WTC11 (cell line): Measurements from ENCODE around the gene ALK. TPM values are rescaled to one million over a fixed set of nuclear protein-coding genes. Genes with fewer than 3 reads are reported as not detected.

Source experiments
- ATAC-seq: fragments of 200-7000 bp; cut with Tn5 transposase; 2 replicates; pipeline ENCODE4 v1.10.0; 2021; ENCODE audit warnings: mild to moderate bottlenecking, moderate library complexity
- CTCF ChIA-PET: fragments of 300-600 bp; sonication (Branson Sonifier 250); formaldehyde crosslinking; loops from one replicate; lab custom pipeline; 2021; ENCODE audit warnings: antibody characterized with exemption; lab: Charles Lee
- POLR2A ChIA-PET: fragments of 350-600 bp; sonication (Branson Sonifier 250); formaldehyde crosslinking; loops from one replicate; lab custom pipeline; 2021; ENCODE audit warnings: antibody characterized with exemption; lab: Charles Lee
- DNase-seq: peaks from one replicate; pipeline ENCODE4 v3.0.0; 2021; ENCODE audit warnings: low spot score
- H3K27ac Mint-ChIP-seq: 2 replicates; pipeline ENCODE4 v1.8.0; 2021; ENCODE audit warnings: mixed read lengths
- H3K27me3 Mint-ChIP-seq: 2 replicates; pipeline ENCODE4 v1.8.0; 2021; ENCODE audit warnings: low read depth, mild to moderate bottlenecking, moderate library complexity, mixed read lengths
- H3K36me3 Mint-ChIP-seq: 2 replicates; pipeline ENCODE4 v1.8.0; 2021; ENCODE audit warnings: mixed read lengths
- H3K4me1 Mint-ChIP-seq: 2 replicates; pipeline ENCODE4 v1.8.0; 2022; ENCODE audit warnings: mixed read lengths
- H3K4me3 Mint-ChIP-seq: 2 replicates; pipeline ENCODE4 v1.8.0; 2021; ENCODE audit warnings: mild to moderate bottlenecking, moderate library complexity, mixed read lengths
- H3K9me3 Mint-ChIP-seq: 2 replicates; pipeline ENCODE4 v1.8.0; 2021; ENCODE audit warnings: mixed read lengths
- CTCF ChIP-seq: fragments of 200-600 bp; IDR thresholded peaks from 2 replicates; pipeline ENCODE4 v1.8.0; 2022; ENCODE audit warnings: antibody characterized with exemption
- E2F1 ChIP-seq: sonication (generic); formaldehyde crosslinking; IDR thresholded peaks from 2 replicates; pipeline ENCODE4 v1.8.0; 2022; ENCODE audit warnings: mild to moderate bottlenecking, missing genetic modification reagents
- E2F4 ChIP-seq: sonication (generic); formaldehyde crosslinking; IDR thresholded peaks from 2 replicates; pipeline ENCODE4 v1.8.1; 2022; ENCODE audit warnings: low read depth, mild to moderate bottlenecking, moderate library complexity, missing genetic modification reagents, borderline replicate concordance
- HMGXB4 ChIP-seq: sonication (generic); formaldehyde crosslinking; IDR thresholded peaks from 2 replicates; pipeline ENCODE4 v1.8.1; 2023; ENCODE audit warnings: mild to moderate bottlenecking, moderate library complexity, missing genetic modification reagents
- KAT7 ChIP-seq: sonication (generic); formaldehyde crosslinking; IDR thresholded peaks from 2 replicates; pipeline ENCODE4 v1.8.1; 2023; ENCODE audit warnings: missing genetic modification reagents, mild to moderate bottlenecking, borderline replicate concordance
- NR2C2 ChIP-seq: sonication (generic); formaldehyde crosslinking; IDR thresholded peaks from 2 replicates; pipeline ENCODE4 v1.8.0; 2022; ENCODE audit warnings: mild to moderate bottlenecking, missing genetic modification reagents
- OVOL2 ChIP-seq: fragments of 250-450 bp; sonication (Bioruptor Pico); IDR thresholded peaks from 2 replicates; pipeline ENCODE4 v1.9.0; 2021; ENCODE audit warnings: mild to moderate bottlenecking, borderline replicate concordance
- PREB ChIP-seq: sonication (generic); formaldehyde crosslinking; IDR thresholded peaks from 2 replicates; pipeline ENCODE4 v1.8.1; 2022; ENCODE audit warnings: mild to moderate bottlenecking, missing genetic modification reagents, moderate library complexity, borderline replicate concordance
- TEAD1 ChIP-seq: sonication (generic); formaldehyde crosslinking; IDR thresholded peaks from 2 replicates; pipeline ENCODE4 v1.8.0; 2022; ENCODE audit warnings: mild to moderate bottlenecking, missing genetic modification reagents
- TP53 ChIP-seq: sonication (generic); formaldehyde crosslinking; IDR thresholded peaks from 2 replicates; pipeline ENCODE4 v1.8.1; 2023; ENCODE audit warnings: mild to moderate bottlenecking, missing genetic modification reagents
- ZBTB21 ChIP-seq: sonication (generic); formaldehyde crosslinking; IDR thresholded peaks from 2 replicates; pipeline ENCODE4 v1.8.1; 2023; ENCODE audit warnings: mild to moderate bottlenecking, missing genetic modification reagents, borderline replicate concordance
- ZNF138 ChIP-seq: sonication (generic); formaldehyde crosslinking; conservative IDR thresholded peaks from 2 replicates; pipeline ENCODE4 v1.8.1; 2022; ENCODE audit warnings: mild to moderate bottlenecking, moderate library complexity, missing genetic modification reagents
- ZNF232 ChIP-seq: sonication (generic); formaldehyde crosslinking; IDR thresholded peaks from 2 replicates; pipeline ENCODE4 v1.8.0; 2022; ENCODE audit warnings: mild to moderate bottlenecking, missing genetic modification reagents
- ZNF281 ChIP-seq: sonication (generic); formaldehyde crosslinking; IDR thresholded peaks from 2 replicates; pipeline ENCODE4 v1.8.0; 2023; ENCODE audit warnings: mild to moderate bottlenecking, missing genetic modification reagents
- ZNF416 ChIP-seq: fragments of 250-450 bp; sonication (Bioruptor Pico); IDR thresholded peaks from 2 replicates; pipeline ENCODE4 v1.9.0; 2021; ENCODE audit warnings: mild to moderate bottlenecking, inconsistent platforms
- ZNF512 ChIP-seq: sonication (generic); formaldehyde crosslinking; IDR thresholded peaks from 2 replicates; pipeline ENCODE4 v1.8.1; 2022; ENCODE audit warnings: missing genetic modification reagents, borderline replicate concordance
- total RNA-seq: library from RNA; stranded (reverse); gene quantifications from 3 replicates; pipeline ENCODE4 v1.2.3, GENCODE V29; 2021

ALK gene
- total RNA-seq, 1 experiment from 2014 or later: not detected

GRCh38 chr2:29273004-29273684 lies 648.2 kb downstream of the ALK start (continued):
- TF ChIP-seq TP53 (no peak), E2F4 (no peak), NR2C2 (CRISPR knock-in tag) (no peak), KAT7 (no peak), CTCF (no peak), E2F1 (CRISPR knock-in tag) (no peak)

GRCh38 chr2:29272311-29272710 lies 649.1 kb downstream of the ALK start:
- no peak for ATAC-seq
- Mint-ChIP-seq H3K36me3 (no peaks in the 10 kb centered on the region), H3K27ac (no peak overlapping the region)

GRCh38 chr2:29270701-29271121 lies 650.7 kb downstream of the ALK start:
- Mint-ChIP-seq H3K36me3 (no peaks in the 10 kb centered on the region), H3K27me3 (no peaks in the 10 kb centered on the region), H3K27ac (no peak overlapping the region), H3K9me3 (peaks cover 9% of the 10 kb centered on the region), H3K4me1 (peaks cover 25% of the 10 kb centered on the region), H3K4me3 (no peak overlapping the region)
- TF ChIP-seq TP53: no peak
- TF ChIP-seq OVOL2 (CRISPR knock-in tag): no peak
- no peak for TF ChIP-seq ZNF281
- TF ChIP-seq ZNF416 (CRISPR knock-in tag): no peak
- CTCF ChIA-PET: no interaction called here
- no peak for DNase-seq
- ATAC-seq: no peak
- POLR2A ChIA-PET: no interaction called here

More at GRCh38 chr2:29272311-29272710, 649.1 kb downstream of the ALK start:
- DNase-seq: no peak
- POLR2A ChIA-PET: no interaction called here
- H3K4me1 Mint-ChIP-seq: peaks cover 25% of the 10 kb centered on the region
- TF ChIP-seq ZNF416 (CRISPR knock-in tag): no peak
- TF ChIP-seq ZNF232: no peak
- no peak for TF ChIP-seq ZNF512 (CRISPR knock-in tag)
- no peaks in the 10 kb centered on the region for H3K27me3 Mint-ChIP-seq
- CTCF ChIA-PET: interaction anchor here (1.4 to 3.2 kb wide), 2 partner anchors 33 to 37 kb away, joined by 3 to 11 read pairs; no protein-coding TSS in a partner anchor
- no peak overlapping the region for H3K4me3 Mint-ChIP-seq
- H3K9me3 Mint-ChIP-seq: peaks cover 3% of the 10 kb centered on the region

- ChIA-PET POLR2A (no interaction called here), CTCF (interaction anchor here (1.8 kb wide), 1 partner anchor 39 kb away, joined by 6 read pairs; no protein-coding TSS in a partner anchor)
- DNase-seq: no peak
- peaks cover 25% of the 10 kb centered on the region for H3K4me1 Mint-ChIP-seq
- H3K4me3 Mint-ChIP-seq: no peak overlapping the region
- H3K27me3 Mint-ChIP-seq: no peaks in the 10 kb centered on the region
- H3K9me3 Mint-ChIP-seq: peaks cover 9% of the 10 kb centered on the region
- no peak for ATAC-seq
- H3K36me3 Mint-ChIP-seq: no peaks in the 10 kb centered on the region
- H3K27ac Mint-ChIP-seq: no peak overlapping the region
- no peak for TF ChIP-seq HMGXB4 (CRISPR knock-in tag)
- TF ChIP-seq TEAD1 (CRISPR knock-in tag): no peak
- no peak for TF ChIP-seq ZBTB21 (CRISPR knock-in tag)
- no peak for TF ChIP-seq ZNF138 (CRISPR knock-in tag)
- TF ChIP-seq PREB (CRISPR knock-in tag): no peak
Observed at GRCh38 chr2:29269765-29270109, 651.6 kb downstream of the ALK start.
